HG02938 (cell line): ENCODE data around the gene DIRAS1.

Source experiments
- ATAC-seq: cut with Tn5 transposase; IDR thresholded peaks from one replicate; pipeline ENCODE4 v1.9.1; 2021; ENCODE audit warnings: mild to moderate bottlenecking, moderate library complexity; ENCODE audit not compliant: unreplicated experiment

DIRAS1 gene

GRCh38 chr19:2728783-2729387, 7.7 kb upstream of the DIRAS1 start:
- no peak for ATAC-seq

DNA sequence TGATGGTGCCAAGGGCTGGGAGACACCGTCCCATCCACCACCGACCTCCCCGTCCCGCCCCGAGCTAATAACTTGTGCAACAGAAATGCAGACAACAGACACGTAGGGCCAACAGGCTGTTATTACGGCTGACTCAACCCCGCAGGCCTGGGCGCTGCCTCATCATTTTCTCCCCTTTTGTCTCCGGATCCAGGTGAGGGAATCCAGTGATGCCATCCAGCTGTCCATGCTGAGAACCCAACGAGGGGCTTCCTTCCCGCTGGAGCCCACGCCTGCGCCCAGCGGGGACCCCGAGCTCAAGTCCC, 6.4 kb upstream of the DIRAS1 start:
- no peak for ATAC-seq

DNA sequence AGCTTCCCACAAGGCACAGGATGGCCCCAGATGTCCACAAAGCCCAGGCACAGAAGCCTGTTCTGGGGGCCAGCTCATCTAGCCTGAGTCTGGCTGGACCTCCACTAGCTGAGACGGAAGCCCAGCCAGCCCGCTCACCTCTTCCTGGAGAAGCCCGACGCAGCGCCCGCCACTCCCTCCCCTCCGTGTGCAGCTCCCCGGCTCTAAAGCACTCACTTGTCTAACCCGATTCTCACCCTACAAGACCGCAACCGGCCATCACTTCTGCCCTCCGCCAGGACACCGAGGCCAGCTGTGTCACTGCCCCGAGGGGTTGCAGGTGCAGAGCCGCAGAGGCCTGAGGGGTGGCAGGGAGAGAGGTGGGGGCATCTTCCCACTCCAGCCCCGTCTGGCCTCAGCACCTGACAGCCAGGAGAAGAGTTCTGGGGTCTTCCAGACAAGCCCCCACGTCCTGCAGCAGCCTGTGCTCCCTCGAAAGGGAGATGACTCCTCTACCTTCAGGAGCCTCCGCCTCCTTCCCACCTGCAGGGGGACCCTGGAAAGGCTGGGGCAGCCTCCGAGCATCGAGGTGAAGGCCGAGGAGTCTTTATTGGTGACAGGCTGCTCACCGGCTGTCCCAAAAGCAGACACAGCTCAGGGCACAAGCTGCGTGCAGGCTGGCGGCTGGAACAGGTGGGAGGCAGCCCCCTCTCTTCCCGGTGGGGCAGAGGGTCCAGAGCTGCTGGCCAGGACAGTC, 5.9 kb upstream of the DIRAS1 start:
- no peak for ATAC-seq

GRCh38 chr19:2726160-2726855, 5.1 kb upstream of the DIRAS1 start:
- no peak for ATAC-seq

DNA sequence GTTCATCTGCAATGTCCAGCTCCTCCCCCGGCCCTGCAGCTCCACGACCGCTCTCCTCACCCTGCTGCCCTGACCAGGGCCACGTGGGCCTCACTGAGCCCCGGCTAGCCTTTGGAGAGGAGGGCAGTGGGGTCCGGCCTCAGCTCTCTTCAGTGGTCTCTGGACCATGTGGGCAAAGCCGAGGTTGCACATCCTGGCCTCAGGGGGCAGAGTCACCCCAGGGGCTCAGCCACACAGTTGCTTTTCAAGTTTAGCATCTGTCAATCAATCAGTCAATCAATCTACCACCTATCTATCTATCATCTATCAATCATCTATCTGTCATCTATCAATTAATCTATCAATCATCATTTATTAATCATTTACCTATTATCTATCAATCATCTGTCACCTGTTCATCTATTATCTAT, 3.0 kb upstream of the DIRAS1 start:
- no peak for ATAC-seq

DNA sequence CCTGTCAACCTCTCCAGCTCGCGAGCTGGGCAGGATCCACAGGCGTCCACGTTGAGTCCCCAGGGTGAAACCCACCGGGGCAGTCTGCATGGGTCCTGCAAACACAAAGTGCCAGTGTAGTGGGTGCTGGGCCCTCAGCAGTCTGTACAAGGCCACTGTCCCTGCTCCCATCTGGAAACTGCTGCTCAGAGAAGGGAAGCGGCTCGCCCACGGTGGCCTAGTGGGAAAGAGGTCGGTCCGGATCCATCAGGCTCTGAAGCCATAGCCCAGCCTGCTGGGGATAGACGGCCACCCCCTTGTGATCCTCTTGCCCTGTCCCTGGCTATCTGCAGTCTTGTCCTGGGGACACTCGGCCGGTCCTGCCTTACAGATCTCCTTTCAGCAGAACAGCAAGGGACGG, 2.6 kb upstream of the DIRAS1 start:
- no peak for ATAC-seq

DNA sequence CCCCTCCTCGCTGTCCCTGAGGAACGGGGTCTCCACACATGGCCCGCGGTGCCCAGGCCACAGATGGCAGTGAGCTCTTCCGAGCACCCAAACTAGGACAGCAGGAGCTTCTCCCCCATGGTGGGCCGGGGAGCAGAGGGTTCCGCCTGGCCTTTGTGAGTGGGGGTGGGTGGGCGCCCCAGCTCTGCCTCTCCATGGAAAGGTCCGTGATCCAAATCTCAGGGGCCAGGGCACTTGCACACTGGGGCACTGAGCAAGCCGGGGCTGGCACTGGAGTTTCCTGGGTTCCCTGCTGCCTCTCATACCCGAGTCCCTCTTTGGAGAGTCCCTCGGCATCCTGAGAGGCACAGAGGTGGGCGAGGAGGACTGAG, 2.2 kb upstream of the DIRAS1 start:
- ATAC-seq, result no peak

- no peak for ATAC-seq
Measured at GRCh38 chr19:2722541-2723344, 1.6 kb upstream of the DIRAS1 start.

DNA sequence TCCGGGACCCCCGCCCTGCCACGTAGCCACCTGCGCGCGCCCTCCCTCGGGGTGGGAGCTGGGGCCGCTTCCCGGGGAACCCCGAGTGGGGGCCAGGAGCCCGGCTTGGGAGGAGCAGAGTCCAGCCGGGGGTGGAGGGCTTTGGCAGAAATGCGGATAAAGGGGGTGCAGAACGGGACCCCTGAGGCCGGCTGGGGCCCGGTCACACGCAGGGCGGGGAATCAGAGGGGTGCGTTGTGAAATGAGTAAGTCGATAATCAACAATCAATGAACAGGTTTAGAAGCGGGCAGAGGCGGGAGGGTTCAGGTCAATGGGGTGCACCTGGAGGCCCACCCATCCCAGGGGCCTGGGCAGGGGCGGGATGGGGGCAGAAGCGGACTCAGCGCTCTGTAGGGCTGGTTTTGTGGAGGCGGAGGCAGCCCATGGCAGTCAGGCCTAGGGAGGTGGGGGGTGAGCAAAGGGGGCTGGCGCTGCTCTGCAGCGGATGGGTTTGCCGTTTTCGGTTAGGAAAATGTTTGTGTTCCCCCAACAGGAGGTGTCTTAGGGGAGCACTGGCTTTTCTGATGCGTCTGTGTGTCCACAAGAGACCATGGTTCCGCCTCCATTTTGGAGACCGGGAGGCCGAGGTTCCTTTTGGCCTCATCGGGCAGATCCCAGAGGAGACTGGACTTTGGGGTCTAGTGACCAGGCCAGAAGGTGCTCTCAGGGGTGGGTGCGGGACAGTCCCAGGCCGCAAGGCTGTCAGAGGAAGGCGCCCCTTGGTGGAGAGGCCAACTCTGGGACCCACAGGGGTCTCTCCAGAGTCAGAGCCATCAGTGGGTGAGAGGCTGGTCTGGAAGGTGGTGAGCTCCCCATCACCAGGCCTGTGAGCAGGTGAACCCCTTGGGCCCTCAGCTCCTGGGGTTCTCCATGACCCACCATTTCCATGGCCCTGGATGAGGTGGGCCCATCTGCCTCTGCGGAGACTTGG, 683 bp upstream of the DIRAS1 start:
- no peak for ATAC-seq

GRCh38 chr19:2719920-2720776, 1.0 kb downstream of the DIRAS1 start:
- ATAC-seq, result no peak

DNA sequence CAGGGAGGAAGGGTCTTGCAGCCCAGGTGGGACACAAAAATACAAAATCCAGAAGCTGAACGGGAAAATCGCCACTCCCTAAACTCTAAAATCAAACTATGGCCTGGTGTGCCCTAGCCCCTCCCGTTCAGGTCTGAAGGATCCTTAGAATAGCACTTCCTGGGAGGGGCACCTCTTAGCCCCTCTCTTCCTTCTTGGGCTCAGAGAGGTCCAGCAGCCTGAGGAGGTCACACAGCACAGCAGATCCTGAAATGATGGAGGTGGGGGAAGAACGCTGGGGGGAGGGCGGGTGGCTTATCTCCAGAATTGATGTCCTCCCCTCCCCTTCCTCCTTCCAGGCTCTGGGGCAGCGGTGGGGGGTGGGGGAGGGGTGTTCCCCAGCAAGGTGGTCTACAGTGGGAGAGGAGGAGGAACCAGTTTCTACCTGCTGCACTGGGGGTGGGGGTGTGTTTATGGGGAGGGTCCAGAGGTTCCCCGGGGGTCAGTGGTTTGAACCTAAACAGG, 1.9 kb downstream of the DIRAS1 start:
- ATAC-seq, result no peak

DNA sequence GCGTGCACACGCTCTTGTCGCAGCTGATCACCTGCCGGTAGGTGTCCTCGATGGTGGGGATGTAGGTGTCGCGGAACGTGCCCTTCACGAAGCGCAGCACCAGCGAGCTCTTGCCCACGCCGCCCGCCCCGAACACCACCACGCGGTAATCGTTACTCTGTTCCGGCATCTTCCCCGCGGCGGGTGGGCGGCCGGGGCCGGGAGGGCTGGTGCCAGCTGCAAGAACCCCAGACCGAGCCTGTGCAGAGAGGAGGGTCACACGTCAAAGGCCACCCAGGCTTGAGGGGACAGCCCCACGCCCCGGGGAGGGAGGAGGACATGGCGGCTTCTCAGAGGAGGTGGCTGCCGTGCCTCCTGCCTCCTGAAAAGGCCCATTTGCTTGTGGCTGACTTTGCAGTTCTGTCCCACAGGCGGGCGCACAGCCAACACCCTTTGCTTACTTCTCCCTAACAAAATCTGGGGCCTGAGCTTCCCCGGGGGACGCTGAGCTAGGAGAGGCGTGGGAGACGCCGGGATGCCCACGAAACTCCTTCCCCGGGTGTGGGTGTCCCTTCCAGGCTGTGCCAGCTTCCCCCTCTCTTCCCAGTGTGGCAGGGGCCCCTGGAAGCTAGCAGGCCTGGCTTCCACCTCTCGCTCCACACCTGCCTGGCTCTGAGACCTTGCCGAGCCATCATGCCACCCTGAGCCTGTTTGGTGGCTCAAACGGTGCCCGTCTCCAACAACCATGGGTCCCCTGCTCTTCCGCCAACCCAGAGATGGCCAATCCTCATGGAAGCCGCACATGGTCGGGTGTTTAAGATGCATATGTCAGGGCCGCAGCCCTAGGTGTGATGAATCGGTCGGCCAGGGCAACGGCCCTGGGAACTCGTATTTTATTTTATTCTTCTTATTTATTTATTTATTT, 3.3 kb downstream of the DIRAS1 start:
- ATAC-seq, result no peak

DNA sequence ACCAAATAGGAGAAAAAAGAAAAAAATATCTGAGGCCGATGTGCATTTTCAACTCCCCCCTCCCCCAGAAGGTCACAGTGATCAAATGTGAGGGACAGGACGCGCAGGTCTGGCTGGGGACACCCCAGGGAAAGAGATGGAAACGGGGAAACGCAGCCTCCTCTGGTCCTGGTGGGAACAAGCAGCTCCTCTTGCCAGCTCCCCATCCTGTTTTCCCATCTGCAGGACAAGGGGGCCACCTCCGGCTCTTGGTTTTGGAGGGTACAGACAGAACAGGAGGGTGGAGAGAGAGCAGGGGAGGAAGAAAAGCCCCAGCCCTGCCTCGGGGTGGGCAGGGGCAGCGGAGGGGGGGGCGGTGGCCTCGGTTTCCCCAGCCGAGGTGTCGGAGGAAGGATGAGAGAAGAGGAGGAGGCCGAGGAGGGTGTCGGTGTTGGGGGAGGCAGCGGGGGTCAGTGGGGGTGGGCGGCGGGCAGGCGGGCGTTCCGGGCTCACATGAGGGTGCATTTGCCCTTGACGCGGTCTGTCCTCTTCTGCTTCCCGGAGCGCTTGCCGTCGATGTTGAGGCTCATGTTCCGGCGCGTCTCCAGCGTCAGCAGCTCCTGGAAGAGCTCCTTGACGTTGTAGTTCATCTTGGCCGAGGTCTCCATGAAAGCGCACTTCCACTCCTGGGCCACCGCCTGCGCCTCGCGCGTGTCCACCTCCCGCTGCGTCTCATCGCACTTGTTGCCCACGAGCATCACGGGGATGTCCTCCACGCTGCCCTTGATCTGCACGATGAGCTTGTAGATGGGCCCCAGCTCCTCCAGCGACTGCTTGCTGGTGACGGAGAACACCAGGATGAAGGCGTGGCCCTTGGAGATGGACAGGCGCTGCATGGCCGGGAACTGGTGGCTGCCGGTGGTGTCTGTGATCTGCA, 4.2 kb downstream of the DIRAS1 start:
- ATAC-seq, result no peak

DNA sequence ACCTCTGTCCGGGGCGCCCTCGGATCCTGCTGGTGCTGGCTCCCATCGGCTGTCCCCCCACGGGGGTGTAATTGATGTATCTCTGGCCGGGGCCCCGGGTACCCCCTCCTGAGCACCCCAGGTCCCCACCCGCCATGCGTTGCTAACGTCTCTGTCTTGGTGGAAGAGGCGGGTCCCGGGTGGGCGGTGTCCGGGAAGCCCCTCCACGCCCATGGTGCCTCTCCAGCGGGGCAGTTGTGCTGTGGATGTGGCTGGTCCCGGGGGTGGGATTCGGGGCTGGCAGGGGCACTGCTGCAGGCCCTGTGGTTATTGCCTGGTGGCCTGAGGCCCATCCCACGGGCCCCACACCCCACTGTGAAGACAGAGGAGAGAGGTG, 4.9 kb downstream of the DIRAS1 start:
- ATAC-seq, result no peak

- no peak for ATAC-seq
Measured at GRCh38 chr19:2715470-2716274, 5.5 kb downstream of the DIRAS1 start.

DNA sequence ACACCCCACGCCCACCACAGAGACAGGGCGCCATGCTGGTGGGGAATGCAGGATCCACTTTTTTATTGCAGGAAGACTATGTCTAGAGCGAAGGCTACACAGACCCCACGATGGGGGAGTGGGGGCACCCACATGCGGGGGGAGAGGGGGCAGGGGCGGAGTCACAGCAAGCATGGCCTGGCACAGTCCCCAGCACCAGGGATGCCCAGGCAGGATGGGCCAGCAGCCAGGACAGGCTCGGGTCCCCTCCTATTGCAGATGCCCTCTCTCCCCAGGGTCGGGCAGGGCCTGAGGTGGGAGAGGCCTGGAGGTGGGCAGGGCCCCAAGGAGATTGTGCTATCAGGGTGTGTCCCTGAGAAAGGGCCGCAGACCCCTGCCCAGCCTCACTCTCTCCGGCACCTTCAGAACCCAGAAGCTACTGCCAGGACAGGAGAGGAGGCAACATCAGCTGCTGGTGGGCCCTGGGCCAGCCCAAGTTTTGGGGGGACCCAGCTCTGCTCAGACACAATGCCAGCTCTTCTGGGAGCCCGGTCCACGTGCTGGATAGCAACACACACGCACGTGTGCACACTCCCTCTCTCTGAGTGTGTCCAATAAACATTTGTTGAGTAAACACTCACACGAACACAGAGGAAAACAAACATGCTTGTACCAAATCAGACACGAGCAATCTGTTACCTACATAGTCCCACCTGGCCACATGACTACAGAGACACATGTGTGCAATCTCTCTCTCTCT, 6.5 kb downstream of the DIRAS1 start:
- ATAC-seq, result no peak
